CD4-positive, alpha-beta T cell treated with Interleukin-4 for 1 hour (primary cell): ENCODE measurements around the gene MAP3K14.
"Not testable (repeated sequence)": the region's sequence is repeated elsewhere in the genome, so short reads cannot be mapped to it uniquely, and the experiment has no call there.

Experiments
- DNase-seq, 2 donors: peaks; one replicate each; pipeline ENCODE4 v3.0.0-alpha.2; 2020 to 2022

The MAP3K14 gene

DNA sequence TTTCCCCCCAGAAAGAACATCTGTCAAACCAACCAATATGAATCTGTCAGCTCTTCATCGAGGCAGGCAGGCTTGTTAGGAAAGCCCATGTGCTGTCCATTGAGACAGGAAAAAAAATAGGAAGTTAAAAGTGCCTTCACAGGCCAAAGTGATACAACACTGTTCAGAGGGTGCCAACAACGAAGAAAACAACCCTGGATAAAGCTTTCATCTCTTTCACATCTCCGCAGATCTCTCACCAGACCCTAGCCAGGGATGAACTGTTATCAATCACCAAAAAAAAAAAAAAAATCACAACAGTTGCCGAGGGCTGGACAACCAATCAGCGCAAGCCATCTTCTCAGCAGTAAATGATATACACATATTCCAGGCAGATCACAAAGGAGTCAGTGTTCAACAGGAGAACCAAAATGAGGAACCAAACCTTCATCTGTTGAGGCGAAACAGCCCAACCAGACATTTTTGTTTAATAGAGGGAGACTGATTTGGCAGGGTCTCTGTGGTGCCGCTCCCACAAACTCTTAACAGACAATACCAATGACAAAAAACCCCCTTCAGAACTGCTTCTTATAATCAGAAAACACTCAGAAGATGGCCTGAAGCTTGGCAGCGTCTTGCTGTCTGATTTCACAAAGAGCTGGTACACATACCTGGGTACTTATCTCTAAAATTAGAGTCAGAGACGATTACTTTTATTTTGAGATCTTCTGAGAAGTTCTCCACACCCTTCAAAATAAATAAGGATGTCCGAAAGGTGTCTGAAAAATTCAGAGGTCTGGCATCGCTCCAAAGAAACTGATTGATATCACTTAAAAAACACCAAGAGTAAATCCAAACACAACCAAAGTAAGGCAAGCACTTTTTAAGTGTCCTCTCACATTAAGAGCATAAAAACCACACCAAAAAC, 1.8 kb downstream of the MAP3K14 start:
- DNase-seq = peak; percentile 43 to 46

DNA sequence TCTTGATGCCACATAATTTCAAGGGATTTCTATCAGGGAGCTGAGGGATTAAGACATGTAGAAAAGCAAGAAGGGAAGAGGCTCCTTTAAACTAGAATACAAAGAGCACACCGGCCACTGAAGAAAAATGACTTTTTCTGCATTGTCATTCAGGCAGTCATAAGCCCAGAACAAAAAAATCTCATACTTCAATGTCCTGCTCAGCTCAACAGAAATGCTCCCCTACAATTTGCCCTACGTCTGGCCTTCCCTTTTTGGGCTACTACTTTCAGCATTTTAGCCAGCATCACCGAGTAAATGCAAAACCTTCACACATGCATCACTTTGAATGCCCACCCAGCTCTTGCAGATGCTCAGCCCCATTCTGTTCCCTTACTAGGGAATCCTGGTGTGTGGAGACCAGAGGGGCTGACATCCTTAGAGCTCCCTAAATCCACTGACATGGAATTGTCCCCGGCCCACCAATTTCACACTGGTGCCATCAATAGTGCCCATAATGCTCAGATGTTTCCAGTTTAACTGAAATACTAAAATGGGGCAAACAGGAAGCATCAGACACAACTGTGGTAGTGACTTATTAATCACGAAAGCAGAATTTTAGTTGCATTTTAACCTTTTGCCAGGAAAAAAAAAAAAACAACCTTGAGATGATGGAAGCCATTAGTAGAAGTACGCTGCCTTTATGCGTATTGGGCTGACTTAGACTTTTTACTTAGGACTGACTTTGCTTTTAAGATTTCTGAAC, 2.7 kb downstream of the MAP3K14 start:
- no peak for DNase-seq

DNA sequence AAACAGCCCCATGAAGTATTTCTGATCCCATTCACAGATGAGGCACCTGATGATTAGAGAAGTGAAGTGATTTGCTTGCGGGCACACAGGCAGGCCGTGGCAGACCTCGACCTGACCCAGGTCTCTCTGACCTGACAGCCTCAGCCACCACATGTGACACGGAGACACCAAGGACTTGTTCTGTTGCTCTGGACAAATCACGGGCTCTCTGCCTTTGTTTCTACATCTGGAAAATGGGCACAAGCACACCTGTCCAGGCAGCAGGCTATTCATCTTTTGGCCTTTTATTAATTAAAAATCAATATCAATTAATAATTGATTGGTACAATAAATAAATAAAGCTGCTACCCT, 3.4 kb downstream of the MAP3K14 start:
- no peak for DNase-seq

DNA sequence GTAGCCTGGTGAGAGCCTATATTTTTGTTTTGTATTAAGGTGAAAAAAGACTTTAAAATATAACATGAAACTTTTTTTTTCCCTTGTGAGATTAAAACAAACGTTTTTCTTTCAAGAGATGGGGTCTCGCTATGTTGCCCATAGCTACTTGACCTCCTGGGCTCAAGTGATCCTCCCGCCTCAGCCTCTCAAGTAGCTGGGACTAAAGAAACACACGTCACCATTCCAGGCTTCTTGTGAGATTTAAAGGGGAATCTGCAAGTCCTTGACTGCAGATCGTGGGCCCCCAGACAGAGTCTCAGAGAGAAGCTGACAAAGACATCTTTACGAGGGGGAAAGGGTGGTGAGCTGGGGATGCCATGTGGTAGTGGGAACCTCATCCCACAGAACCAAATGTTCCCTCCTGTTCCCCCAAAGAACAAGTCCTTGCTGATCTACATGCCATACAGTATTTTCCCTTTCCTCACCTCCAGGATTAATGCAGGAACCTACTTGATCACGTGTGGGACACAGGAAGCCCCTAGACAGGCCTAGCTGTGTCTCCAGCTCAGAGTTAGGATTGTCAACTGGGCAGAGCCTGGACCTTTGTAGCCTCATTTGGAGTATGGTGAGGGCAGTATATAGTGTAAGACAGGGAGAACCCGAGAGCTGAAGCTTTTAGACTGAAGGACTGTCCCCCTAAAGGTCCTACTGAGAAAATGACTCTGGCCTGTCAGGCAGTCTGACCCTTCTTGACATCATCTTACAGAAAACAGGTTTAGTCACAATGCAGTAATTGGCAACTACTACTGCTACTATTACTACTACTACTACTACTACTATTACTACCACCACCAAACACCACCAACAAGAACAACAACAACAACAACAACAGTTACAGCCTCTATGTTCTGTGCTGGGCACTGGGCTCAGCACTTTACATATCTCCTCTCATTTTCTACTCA, 4.1 kb downstream of the MAP3K14 start:
- DNase-seq = no peak

DNA sequence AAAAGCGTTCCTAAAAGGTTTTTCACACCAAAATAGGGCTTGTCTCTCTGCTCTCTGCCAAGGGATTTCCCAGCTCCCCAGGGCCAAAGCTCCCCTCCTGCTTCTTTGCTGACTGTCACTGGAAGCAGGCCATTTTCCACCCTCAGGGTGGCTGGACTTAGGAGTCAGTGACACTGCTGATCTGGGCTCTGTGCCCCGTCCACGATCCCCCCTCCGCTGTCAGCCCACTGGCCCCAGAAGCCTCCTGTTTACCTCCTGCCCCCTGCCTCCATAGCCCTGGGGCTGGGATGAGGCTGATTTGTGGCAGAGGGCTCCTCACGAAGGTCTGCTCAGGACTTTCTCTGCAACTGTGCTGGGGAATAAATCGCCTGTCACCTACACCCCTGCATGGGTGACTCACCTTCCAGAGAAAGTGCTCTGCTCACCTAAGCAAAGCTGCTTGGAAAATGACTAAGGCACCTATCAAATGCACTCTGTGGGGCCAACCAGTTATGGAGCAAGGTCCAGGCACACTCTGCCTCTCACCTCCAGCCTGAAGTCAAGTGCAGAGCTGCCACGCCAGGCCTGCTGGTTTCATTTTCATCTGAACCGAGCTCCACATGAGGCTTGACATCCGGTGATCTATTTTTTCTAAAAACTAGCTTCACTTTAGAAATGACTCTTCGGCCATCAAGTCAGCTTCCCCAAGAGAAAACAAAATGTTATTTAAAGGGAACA, 4.9 kb downstream of the MAP3K14 start:
- peak; percentile 78 to 82 for DNase-seq

DNA sequence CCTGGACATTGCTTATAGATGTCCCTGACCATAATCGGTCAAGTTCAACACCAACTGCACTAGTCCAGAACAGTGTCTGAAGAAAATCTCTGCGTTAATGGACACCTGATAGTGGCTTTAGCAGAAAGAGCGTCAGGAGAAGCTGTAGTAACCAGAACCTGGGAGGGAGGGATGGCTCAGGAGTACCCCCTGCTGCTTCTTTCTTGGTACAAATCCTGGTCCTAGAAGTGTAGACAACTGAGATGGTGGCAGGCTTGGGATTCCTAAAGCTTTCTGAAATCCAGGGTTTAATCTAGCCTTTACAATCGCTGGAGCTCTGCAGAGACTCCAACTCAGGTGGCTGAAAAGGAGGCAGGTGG, 5.4 kb downstream of the MAP3K14 start:
- DNase-seq = no peak

DNA sequence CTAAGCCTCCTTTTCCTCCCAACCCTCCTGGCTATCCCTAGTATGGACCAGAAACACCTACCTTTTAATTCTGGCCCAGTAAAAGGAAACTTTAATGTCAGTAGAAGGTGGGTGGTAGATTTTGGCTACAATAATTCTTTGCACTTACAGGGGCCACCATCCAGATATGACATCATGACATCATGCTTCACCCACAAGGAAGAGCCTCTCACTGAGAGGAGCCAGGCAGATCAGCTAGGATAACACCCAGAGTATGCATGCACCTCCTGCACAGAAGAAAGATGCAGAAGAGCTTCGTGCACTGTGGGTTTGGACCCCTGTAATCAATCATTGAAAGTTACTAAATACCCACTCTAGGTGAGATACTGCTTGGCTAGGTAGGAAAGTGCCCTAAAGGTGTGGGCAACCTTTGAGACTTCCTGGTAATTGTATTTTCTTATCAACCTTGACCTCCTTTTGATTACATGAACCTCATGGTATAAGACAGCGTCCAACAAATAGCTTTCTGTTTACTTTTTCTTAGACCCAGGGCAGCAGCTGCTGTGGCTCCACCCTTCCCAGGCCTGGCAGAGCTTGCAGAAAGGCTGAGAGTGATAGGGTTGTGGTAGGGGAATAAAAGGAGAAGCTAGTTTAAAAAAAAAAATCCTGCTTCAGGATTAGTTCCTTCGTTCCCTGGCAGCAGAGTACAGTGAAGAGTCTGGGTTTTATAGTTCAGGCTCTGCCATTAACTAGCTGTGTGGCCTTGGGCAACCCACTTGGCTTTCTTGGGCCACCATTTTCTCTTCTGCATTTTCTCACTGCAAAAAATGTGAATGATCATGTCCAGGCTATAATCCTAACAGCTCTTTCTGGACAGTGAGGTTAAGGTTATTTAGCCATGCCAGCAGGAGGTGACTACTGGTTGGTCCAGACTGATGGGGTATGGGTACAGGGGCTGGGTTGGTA, 6.2 kb downstream of the MAP3K14 start:
- DNase-seq = peak in 1 of 2 donors; percentile 20

DNA sequence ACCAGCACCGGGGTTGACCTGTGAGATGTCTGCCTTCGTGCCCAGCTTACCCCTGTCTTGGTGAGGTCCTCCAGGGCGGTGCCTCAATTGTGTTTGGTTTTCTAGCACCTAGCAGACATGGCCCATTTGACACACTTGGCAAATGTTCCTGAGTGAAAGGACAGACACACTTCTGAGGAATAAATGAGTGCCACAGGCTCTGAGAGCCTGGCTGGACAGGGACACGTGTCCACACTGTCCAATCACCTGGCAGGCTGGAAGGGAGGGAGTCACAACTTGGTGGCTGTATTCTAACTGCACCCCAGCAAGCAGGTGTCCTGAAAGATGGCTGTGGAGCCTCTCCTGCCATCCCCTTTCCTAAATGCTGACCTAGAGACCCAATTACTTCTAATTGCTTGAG, 7.4 kb downstream of the MAP3K14 start:
- no peak for DNase-seq

DNA sequence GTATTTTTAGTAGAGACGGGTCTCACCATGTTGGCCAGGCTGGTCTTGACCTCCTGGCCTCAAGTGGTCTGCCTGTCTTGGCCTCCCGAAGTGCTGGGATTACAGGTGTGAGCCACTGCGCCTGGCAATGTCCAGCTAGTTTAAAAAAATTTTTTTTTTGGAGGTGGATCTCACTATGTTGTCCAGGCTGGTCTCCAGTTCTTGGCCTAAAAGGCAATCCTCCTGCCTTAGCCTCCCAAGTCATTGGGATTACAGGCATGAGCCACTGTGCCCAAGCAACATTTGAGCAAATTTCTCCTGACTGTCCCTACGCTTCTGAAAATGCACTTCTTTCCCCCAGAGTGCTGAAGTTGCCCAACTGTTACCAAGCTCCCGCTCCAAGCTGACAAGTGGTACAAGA, 8.0 kb downstream of the MAP3K14 start:
- no peak for DNase-seq

DNA sequence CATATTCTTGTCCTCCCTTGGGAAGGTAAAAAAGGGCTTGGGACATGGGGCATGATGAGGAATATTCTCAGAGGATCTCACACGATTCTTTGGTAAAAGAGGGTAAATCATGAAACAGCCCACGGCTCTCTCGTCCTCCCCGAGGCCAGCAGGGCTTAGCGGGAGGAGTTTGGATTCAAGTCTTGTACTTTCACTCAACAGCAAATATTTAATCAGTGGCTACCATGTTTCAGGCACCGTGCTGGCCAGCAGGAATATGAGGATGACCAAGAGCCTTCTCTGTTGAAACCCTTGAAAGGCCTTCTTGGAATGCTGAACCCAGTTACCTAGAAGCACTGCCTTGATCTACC, 8.8 kb downstream of the MAP3K14 start:
- no peak for DNase-seq

DNA sequence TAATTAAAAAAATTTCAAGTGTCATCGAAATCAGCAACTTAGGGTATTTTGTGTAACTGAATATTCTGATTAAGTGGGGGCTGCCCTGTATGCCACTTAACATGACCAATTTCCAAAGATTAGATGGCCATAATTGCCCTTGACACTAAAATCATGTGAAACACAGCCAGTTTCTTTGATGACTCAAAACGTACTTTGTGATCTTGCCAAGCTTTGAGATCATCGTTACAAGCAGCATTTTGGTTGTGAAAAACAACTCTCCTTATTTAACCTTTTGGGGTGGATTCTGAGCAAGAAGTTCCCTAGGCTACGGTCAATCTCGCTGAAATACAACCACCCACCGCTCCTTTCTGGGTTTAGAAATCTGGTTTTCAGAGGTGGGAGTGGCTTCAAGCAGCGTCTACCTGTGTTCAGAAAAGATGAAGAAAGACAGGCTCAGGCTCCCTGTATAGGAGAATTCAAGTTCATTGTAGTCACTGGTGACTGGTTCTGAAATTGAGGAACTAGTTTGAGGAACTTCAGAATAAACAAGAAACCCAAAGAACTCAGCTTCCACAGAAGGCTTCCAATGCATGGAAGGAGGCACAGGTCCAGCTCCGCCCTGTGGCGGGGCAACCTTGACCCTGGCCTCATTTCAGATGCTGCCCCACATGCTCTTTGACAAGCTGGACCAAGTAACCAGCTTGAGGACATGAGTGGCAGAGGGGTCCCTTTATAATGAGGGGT, 9.4 kb downstream of the MAP3K14 start:
- peak; percentile 45 to 57 for DNase-seq

DNA sequence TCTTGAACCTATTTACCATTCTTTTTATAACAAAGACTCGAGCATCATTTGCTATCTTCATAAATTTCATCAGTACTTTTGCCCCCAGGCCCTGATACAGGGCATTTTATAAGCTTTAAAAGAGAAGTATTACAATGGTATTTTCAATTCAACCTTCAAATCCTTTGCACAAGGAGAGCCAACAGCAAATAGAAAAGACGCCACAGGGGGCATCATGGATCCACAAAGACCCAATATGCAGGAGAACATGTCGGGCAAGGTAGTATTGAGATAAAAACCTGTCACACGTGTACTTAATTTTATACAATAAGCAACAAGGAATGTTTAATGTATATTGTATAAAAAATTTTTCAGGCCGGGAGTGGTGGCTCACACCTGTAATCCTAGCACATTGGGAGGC, 10.2 kb downstream of the MAP3K14 start:
- DNase-seq = no peak

DNA sequence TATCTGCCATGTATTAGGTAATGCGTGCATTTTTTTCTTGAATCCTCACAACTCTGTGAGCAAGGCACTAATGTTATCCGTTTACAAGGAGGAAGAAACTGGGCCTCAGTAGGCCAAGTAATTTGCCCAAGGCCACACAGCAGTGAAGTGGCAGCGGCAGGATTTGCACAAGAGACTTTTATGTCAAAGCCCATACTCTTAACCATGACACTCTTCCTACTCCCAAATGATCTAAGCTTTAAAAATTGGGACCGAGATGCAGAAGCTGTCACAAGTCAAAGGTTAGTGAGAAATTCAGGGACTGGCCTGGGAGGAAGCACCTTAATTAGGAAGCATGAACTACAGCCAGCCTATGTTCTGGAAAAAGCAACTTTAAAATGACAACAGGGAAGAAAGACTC, 10.7 kb downstream of the MAP3K14 start:
- DNase-seq = no peak

DNA sequence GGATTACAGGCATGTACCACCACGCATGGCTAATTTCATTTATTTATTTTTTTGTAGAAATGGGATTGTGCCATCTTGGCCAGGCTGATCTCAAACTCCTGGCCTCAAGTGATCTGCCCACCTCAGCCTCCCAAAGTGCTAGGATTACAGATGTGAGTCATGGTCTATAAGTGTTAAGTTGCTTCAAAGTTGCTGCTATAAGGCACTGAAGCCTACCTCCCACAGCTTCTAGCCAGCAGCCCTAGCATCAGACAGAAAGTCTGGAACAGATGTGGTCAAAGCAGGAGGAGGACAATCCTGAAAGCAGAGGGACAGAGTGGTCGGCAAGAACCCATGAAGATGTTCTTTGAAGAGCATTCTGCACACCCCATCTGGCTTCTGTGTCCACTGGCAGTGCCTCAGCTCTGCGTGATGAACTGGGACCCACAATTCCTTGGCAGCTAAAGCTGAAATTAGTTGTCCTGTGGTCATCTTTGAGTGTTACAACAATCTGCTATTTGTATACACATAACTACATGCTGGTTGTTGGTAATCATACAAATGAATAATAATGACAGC, 11.2 kb downstream of the MAP3K14 start:
- DNase-seq = no peak

DNA sequence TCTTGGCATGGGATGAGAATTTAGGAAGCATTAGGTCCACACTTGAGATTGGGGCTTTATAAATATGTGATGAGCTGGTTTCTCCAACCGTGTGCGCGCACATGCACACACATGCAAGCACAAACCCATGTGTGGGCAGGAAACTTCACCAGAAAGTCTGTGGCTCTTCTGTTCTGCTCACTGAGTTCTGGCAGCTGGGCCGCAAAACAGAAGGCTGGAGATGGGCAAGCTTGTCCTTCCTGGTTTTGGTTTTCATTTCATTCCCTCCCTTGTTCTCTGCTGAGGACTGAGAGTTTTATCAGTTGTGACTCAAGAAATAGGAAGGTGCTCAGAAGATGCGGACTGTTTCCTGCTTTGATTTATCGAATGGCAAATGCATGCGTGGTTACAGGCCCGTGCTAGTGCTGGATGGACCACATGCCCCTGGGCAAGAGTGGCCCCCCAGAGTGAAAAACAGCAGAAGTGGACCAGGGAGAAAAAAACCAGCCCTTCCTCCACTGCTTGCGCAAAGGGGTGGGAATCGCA, 14.1 kb downstream of the MAP3K14 start:
- DNase-seq = peak; percentile 39 to 54

DNA sequence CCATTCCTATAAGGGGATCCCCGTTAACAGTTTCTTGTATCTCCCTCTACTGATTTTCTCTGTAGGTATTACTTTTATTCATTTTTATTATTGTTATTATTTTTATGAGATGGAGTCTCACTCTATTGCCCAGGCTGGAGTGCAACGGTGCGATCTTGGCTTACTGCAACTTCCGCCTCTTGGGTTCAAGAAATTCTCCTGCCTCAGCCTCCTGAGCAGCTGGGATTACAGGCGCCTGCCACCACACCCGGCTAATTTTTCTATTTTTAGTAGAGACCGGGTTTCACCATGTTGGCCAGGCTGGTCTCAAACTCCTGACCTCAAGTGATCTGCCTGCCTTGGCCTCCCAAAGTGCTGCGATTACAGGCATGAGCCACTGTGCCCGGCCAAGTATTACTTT, 14.6 kb downstream of the MAP3K14 start:
- DNase-seq = not testable (repeated sequence)

DNA sequence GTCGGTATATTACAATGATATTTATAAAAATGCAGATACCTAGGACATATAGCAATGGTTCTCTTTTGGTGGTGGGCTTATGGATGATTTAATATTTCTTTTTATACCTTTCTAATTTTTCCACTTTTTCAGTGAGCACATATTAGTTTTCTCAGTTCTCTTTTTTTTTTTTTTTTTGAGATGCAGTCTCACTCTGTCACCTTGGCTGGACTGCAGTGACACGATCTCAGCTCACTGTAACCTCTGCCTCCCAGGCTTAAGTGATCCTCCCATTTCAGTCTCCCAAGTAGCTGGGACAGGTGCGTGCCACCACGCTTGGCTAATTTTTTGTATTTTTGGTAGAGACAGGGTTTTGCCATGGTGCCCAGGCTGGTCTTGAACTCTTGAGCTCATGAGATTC, 15.1 kb downstream of the MAP3K14 start:
- no peak for DNase-seq

DNA sequence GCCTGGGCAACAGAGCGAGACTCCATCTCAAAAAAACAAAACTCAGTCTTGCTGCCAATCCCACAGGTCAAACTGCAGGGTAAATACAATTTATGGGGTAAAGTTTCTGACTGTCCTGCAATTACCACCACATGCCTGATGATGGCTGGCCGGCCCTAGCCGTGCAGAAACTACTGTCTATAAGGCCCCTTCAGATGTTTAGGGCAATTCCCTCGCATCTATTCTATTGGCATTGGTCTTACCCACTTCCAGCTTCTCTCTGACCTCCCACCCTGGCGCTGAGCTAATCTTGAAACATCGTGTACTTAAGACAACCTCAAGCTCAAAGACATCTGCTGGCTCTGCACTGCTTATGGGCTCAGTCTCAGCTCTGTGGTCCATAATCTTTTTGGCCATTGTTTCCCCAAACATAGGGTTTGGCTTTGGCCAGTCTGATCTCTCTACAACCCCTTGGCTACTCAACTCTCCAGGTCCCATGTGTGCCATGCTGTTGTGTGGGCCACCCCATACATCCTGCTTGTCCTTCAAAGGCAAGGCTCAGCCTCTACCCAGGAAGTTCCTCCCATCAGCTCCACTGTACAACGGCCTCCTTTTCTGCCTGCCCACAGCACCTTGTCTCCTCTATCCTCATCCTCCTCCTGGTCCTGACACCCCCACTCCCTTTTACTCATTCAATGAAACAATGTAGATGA, 16.6 kb downstream of the MAP3K14 start:
- no peak for DNase-seq

DNA sequence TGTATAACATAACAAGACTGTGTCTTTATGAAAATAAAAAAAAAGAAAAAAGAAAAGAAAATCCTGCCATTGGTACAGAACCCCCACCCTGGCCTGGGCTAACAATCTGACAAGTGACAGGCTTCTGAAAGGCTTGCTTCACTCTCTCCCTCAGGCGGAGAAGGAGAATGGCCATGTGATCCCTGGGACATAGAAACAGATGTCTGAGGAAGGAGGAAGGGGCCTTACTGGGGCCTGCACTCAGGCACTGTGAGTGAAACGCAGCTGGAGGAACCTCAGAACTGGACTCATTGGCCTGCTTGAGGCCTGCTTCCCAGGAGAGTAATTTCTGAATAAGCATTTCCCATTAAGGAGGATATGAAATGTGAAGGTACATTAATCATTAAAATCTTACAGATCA, 17.5 kb downstream of the MAP3K14 start:
- DNase-seq = no peak
